ENCODE results near the gene SLC44A5.

DNA sequence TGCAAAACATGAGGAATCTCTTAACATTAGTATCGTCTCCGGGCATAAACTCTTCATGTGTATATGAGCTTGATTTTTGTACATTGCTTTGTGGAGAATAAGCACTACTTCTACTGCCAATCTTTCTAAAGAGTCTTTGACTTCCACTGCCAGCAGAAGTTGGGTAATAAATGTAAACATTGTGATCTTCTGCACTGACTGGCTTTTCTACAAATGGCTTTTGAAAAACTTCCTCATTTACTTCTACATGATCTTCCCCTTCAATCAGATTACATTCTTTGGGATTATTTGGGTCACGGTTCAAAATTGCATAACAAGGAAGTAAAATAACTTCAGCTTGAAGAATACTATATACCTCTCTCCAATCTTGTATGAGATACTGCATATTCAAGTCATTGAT is 30.4 kb upstream of the SLC44A5 start:
- TF ChIP-seq, protein P1, sequence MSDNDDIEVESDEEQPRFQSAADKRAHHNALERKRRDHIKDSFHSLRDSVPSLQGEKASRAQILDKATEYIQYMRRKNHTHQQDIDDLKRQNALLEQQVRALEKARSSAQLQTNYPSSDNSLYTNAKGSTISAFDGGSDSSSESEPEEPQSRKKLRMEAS (IDR thresholded peaks at IDR 0.05): no peak
- TF ChIP-seq RXRA (IDR thresholded peaks at IDR 0.05) (no peak), NR2F2 (IDR thresholded peaks at IDR 0.05) (no peak), TAF1 (conservative IDR thresholded peaks at IDR 0.05) (no peak), JUND (IDR thresholded peaks at IDR 0.05) (no peak)
- TF ChIP-seq, protein P2, sequence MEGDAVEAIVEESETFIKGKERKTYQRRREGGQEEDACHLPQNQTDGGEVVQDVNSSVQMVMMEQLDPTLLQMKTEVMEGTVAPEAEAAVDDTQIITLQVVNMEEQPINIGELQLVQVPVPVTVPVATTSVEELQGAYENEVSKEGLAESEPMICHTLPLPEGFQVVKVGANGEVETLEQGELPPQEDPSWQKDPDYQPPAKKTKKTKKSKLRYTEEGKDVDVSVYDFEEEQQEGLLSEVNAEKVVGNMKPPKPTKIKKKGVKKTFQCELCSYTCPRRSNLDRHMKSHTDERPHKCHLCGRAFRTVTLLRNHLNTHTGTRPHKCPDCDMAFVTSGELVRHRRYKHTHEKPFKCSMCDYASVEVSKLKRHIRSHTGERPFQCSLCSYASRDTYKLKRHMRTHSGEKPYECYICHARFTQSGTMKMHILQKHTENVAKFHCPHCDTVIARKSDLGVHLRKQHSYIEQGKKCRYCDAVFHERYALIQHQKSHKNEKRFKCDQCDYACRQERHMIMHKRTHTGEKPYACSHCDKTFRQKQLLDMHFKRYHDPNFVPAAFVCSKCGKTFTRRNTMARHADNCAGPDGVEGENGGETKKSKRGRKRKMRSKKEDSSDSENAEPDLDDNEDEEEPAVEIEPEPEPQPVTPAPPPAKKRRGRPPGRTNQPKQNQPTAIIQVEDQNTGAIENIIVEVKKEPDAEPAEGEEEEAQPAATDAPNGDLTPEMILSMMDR (IDR thresholded peaks at IDR 0.05; ENCODE audit: low read depth, low read length, missing input control): no peak
